Activated naive CD4-positive, alpha-beta T cell treated with anti-CD3 and anti-CD28 coated beads, Interleukin-2, amount 10 ng/mL, durations not matched to agents 7 days and 5 days (primary cell): ENCODE data around the gene MED12.

Experiments used
- CTCF ChIA-PET: fragments of 350-600 bp; sonication (Branson Sonifier 250); formaldehyde crosslinking; loops from one replicate; lab custom pipeline; 2021; ENCODE audit warnings: antibody characterized with exemption; lab: Charles Lee
- DNase-seq: peaks from one replicate; pipeline ENCODE4 v3.0.0-alpha.2; 2020
- H3K27ac Mint-ChIP-seq: one replicate; pipeline ENCODE4 v1.8.0; 2021; ENCODE audit warnings: mild to moderate bottlenecking, moderate library complexity, mixed read lengths
- H3K27me3 Mint-ChIP-seq: one replicate; pipeline ENCODE4 v1.8.0; 2021; ENCODE audit warnings: mild to moderate bottlenecking, mixed read lengths
- H3K36me3 Mint-ChIP-seq: one replicate; pipeline ENCODE4 v1.8.0; 2021; ENCODE audit warnings: mixed read lengths
- H3K4me1 Mint-ChIP-seq: one replicate; pipeline ENCODE4 v1.8.0; 2021; ENCODE audit warnings: mixed read lengths
- H3K4me3 Mint-ChIP-seq: one replicate; pipeline ENCODE4 v1.8.0; 2021; ENCODE audit warnings: mild to moderate bottlenecking, moderate library complexity, mixed read lengths
- H3K9me3 Mint-ChIP-seq: one replicate; pipeline ENCODE4 v1.8.0; 2021; ENCODE audit warnings: mixed read lengths

Gene MED12

DNA sequence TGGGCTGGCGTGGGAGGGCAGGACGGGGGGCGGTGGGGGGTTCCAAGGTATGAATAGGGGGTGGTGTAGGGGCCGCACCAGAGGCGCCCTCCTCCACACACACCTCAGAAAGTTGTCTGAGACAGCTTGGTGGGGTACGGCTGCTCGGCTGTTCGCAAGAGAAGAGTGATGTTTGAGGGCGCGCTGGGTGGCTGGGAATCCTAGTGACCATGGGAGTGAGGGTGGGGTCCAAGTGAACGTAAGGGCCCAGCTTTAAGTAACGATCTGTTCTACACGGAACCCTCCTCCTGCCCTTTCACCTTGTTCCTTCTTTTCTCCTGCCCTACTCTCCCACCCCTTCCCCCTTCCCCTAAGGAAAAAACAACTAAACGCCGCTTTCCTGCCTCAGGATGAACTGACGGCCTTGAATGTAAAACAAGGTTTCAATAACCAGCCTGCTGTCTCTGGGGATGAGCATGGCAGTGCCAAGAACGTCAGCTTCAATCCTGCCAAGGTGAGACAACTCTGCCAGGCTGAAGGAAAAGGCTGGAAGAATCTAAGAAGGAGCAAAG, 664 bp downstream of the MED12 start:
- Mint-ChIP-seq H3K4me3 (peak overlapping the region; percentile 78), H3K36me3 (peaks cover 30% of the 10 kb centered on the region), H3K9me3 (no peaks in the 10 kb centered on the region), H3K27me3 (no peaks in the 10 kb centered on the region), H3K4me1 (peaks cover 29% of the 10 kb centered on the region), H3K27ac (peak overlapping the region; percentile 72)
- DNase-seq, result no peak
- CTCF ChIA-PET, result interaction anchor here (1.5 to 2.8 kb wide), 3 partner anchors 13 to 18 kb away, joined by 5 to 27 read pairs (median 6); partner anchors contain the start of gene CXorf65

DNA sequence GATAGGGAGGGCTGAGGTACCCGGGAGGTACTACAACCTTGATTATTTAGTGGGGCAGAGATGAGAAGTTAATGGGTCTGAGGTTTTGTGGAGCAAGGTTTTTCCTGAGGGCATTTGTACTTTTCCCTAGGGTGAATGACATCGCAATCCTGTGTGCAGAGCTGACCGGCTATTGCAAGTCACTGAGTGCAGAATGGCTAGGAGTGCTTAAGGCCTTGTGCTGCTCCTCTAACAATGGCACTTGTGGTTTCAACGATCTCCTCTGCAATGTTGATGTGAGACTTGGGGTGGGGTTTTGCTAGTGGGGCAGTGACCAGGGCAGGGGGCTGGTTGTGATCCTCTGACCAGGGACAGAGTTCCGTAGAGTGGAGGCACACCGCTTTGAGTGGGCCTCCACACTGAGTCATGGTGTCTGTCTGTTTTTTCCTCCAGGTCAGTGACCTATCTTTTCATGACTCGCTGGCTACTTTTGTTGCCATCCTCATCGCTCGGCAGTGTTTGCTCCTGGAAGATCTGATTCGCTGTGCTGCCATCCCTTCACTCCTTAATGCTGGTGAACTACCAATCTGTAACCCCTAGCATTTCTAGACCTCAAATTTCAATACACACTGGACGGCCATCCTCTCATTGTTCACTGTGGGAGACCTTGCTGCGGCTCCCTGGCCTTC, 9.9 kb downstream of the MED12 start:
- CTCF ChIA-PET, result interaction anchor here (0.7 to 7.1 kb wide), 9 partner anchors 10 to 158 kb away, joined by 3 to 97 read pairs (median 4); partner anchors contain the start of genes IL2RG and MED12
- Mint-ChIP-seq H3K9me3 (no peaks in the 10 kb centered on the region), H3K27ac (peak overlapping the region; percentile 84), H3K27me3 (no peaks in the 10 kb centered on the region), H3K4me3 (no peak overlapping the region), H3K4me1 (peaks cover 15% of the 10 kb centered on the region), H3K36me3 (peaks cover 51% of the 10 kb centered on the region)
- DNase-seq, result no peak

GRCh38 chrX:71128915-71129765, 10.7 kb downstream of the MED12 start:
- peak overlapping the region; percentile 9 for H3K4me3 Mint-ChIP-seq

GRCh38 chrX:71131510-71131909, 13.1 kb downstream of the MED12 start:
- peaks cover 12% of the 10 kb centered on the region for H3K4me1 Mint-ChIP-seq
- H3K27me3 Mint-ChIP-seq, result no peaks in the 10 kb centered on the region
- H3K27ac Mint-ChIP-seq, result no peak overlapping the region
- DNase-seq, result no peak
- H3K36me3 Mint-ChIP-seq, result peaks cover 59% of the 10 kb centered on the region
- H3K4me3 Mint-ChIP-seq, result no peak overlapping the region
- H3K9me3 Mint-ChIP-seq, result no peaks in the 10 kb centered on the region
- CTCF ChIA-PET, result interaction anchor here (1.1 to 7.1 kb wide), 3 partner anchors 11 to 47 kb away, joined by 3 to 97 read pairs (median 6); no protein-coding TSS in a partner anchor

More at GRCh38 chrX:71128915-71129765, 10.7 kb downstream of the MED12 start:
- peak; percentile 81 for DNase-seq
- Mint-ChIP-seq H3K36me3 (peaks cover 52% of the 10 kb centered on the region), H3K4me1 (peaks cover 15% of the 10 kb centered on the region), H3K27ac (peak overlapping the region; percentile 84), H3K27me3 (no peaks in the 10 kb centered on the region), H3K9me3 (no peaks in the 10 kb centered on the region)
- CTCF ChIA-PET, result interaction anchor here (0.5 to 7.1 kb wide), 13 partner anchors 11 to 225 kb away, joined by 3 to 97 read pairs (median 4); partner anchors contain the start of genes FOXO4, IL2RG and MED12

- CTCF ChIA-PET, result interaction anchor here (1.5 kb wide), 1 partner anchor 170 kb away, joined by 3 read pairs; no protein-coding TSS in a partner anchor
- Mint-ChIP-seq H3K4me1 (peaks cover 12% of the 10 kb centered on the region), H3K4me3 (no peak overlapping the region), H3K27me3 (no peaks in the 10 kb centered on the region), H3K36me3 (peaks cover 42% of the 10 kb centered on the region), H3K27ac (no peak overlapping the region), H3K9me3 (no peaks in the 10 kb centered on the region)
- no peak for DNase-seq
Observed at GRCh38 chrX:71140440-71140839, 22.0 kb downstream of the MED12 start.

DNA sequence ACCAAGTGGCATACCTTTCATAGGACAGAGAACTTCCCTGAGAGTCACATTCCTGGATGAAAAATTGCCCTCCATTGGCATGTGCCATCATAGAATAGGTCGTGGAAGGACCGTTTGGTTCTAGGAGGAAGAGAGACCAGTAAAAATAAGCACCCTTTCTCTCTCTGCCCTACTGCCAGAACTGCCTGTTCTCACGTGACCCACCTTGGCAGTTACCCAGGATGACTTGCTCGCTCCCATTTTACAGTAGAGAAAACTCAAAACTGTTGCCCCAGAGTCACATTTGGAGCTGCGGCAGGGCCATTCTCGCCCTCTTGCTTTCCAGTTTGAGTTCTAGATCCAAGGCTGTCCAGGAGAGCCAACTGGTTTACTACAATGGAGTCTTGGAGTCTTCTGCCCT, 25.1 kb downstream of the MED12 start:
- no peak for DNase-seq
- peaks cover 21% of the 10 kb centered on the region for H3K4me1 Mint-ChIP-seq
- no peaks in the 10 kb centered on the region for H3K9me3 Mint-ChIP-seq
- no peak overlapping the region for H3K27ac Mint-ChIP-seq
- H3K4me3 Mint-ChIP-seq, result no peak overlapping the region
- H3K27me3 Mint-ChIP-seq, result no peaks in the 10 kb centered on the region
- H3K36me3 Mint-ChIP-seq, result peaks cover 23% of the 10 kb centered on the region
- CTCF ChIA-PET, result interaction anchor here (0.9 to 2.3 kb wide), 3 partner anchors 13 to 43 kb away, joined by 3 to 6 read pairs (median 4); no protein-coding TSS in a partner anchor

GRCh38 chrX:71144651-71145050, 26.3 kb downstream of the MED12 start, which contains the start of gene NLGN3:
TSS of gene NLGN3 (plus strand) at chrX:71144841. CDS start at chrX:71147750, 2,909 bp downstream.
- Mint-ChIP-seq H3K27ac (peak within 1 kb of the TSS; percentile 74), H3K27me3 (no peaks in the 10 kb centered on the region), H3K36me3 (peaks cover 12% of the 10 kb centered on the region), H3K9me3 (no peaks in the 10 kb centered on the region), H3K4me1 (peaks cover 19% of the 10 kb centered on the region), H3K4me3 (no peak within 1 kb of the TSS)
- CTCF ChIA-PET, result no interaction called here
- no peak for DNase-seq

GRCh38 chrX:71147496-71148277, 29.3 kb downstream of the MED12 start:
- CTCF ChIA-PET, result no interaction called here
- no peak for DNase-seq
- H3K4me3 Mint-ChIP-seq, result no peak overlapping the region
- H3K9me3 Mint-ChIP-seq, result no peaks in the 10 kb centered on the region
- peaks cover 14% of the 10 kb centered on the region for H3K4me1 Mint-ChIP-seq
- no peaks in the 10 kb centered on the region for H3K27me3 Mint-ChIP-seq
- H3K36me3 Mint-ChIP-seq, result peaks cover 6% of the 10 kb centered on the region
- H3K27ac Mint-ChIP-seq, result no peak overlapping the region

- Mint-ChIP-seq H3K27ac (no peak overlapping the region), H3K36me3 (peaks cover 5% of the 10 kb centered on the region), H3K27me3 (no peaks in the 10 kb centered on the region), H3K4me1 (peaks cover 14% of the 10 kb centered on the region), H3K9me3 (no peaks in the 10 kb centered on the region), H3K4me3 (no peak overlapping the region)
- no peak for DNase-seq
- CTCF ChIA-PET, result no interaction called here
Observed at GRCh38 chrX:71148278-71148663, 29.9 kb downstream of the MED12 start.

GRCh38 chrX:71151366-71151765, 33.0 kb downstream of the MED12 start:
- CTCF ChIA-PET, result no interaction called here
- Mint-ChIP-seq H3K9me3 (no peaks in the 10 kb centered on the region), H3K4me3 (no peak overlapping the region)

GRCh38 chrX:71154196-71154595, 35.8 kb downstream of the MED12 start:
- peaks cover 5% of the 10 kb centered on the region for H3K36me3 Mint-ChIP-seq
- H3K9me3 Mint-ChIP-seq, result no peaks in the 10 kb centered on the region
- H3K4me3 Mint-ChIP-seq, result no peak overlapping the region
- DNase-seq, result no peak
- H3K4me1 Mint-ChIP-seq, result peaks cover 7% of the 10 kb centered on the region
- CTCF ChIA-PET, result no interaction called here
- no peak overlapping the region for H3K27ac Mint-ChIP-seq
- H3K27me3 Mint-ChIP-seq, result no peaks in the 10 kb centered on the region

More at GRCh38 chrX:71151366-71151765, 33.0 kb downstream of the MED12 start:
- peaks cover 3% of the 10 kb centered on the region for H3K4me1 Mint-ChIP-seq
- H3K27me3 Mint-ChIP-seq, result no peaks in the 10 kb centered on the region
- peaks cover 4% of the 10 kb centered on the region for H3K36me3 Mint-ChIP-seq
- no peak for DNase-seq
- peak overlapping the region; percentile 28 for H3K27ac Mint-ChIP-seq

DNA sequence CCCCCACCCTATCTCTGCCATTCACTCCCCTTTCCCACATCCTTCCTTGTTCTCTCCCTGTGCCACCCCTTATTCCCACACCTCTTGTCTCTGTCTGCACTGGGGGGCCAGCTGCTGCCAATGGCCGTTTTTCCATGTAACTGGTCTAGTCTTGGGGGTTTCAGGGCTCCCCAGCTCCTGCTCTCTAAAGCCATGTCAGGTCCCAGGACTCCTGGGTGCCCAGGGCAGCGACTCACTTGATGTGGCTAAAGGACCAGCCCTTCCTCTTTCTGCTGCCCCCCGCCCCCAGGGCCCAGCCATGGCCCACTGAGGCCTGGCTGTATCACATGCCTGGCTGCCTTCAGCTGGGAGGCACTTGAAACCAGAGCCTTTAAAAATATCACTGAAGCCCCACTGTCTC, 36.2 kb downstream of the MED12 start:
- no peak overlapping the region for H3K4me3 Mint-ChIP-seq
- CTCF ChIA-PET, result no interaction called here
- no peak for DNase-seq
- H3K27ac Mint-ChIP-seq, result no peak overlapping the region
- no peaks in the 10 kb centered on the region for H3K9me3 Mint-ChIP-seq
- H3K4me1 Mint-ChIP-seq, result peaks cover 11% of the 10 kb centered on the region
- peaks cover 8% of the 10 kb centered on the region for H3K36me3 Mint-ChIP-seq
- no peaks in the 10 kb centered on the region for H3K27me3 Mint-ChIP-seq

DNA sequence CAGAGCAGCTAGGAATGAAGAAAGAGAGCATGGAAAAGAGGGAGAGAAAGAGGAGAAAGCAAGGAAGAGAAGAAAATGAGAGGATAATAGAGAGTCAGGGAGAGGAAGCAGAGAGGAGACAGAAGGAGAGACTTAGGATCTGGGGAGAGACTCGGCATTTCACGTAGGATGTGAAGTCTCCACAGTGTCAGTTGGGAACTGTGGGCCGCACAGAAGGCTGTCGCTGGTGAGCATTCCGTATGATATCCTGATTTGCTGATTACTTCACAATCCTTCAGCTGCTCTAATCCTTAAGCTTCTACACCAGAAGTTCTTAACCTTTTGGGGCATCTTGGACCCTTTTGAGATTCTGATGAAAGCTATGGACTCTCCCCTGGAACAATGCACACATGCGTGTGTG, 40.2 kb downstream of the MED12 start:
- H3K9me3 Mint-ChIP-seq, result no peaks in the 10 kb centered on the region
- peaks cover 14% of the 10 kb centered on the region for H3K36me3 Mint-ChIP-seq
- DNase-seq, result no peak
- no peaks in the 10 kb centered on the region for H3K27me3 Mint-ChIP-seq
- H3K4me3 Mint-ChIP-seq, result no peak overlapping the region
- H3K4me1 Mint-ChIP-seq, result peaks cover 11% of the 10 kb centered on the region
- CTCF ChIA-PET, result no interaction called here
- no peak overlapping the region for H3K27ac Mint-ChIP-seq
